Neuron (in vitro differentiated cells): ENCODE measurements around the gene RAD51B.

Experiments
- H2AFZ ChIP-seq: one replicate; pipeline ENCODE4 v1.6.1; 2013; ENCODE audit warnings: low read depth, mild to moderate bottlenecking, inconsistent platforms, low read length, moderate library complexity
- H3K27me3 ChIP-seq: one replicate; pipeline ENCODE4 v1.6.1; 2013; ENCODE audit warnings: low read length; ENCODE audit not compliant: insufficient read depth
- H3K36me3 ChIP-seq: one replicate; pipeline ENCODE4 v1.6.1; 2013; ENCODE audit warnings: low read length; ENCODE audit not compliant: insufficient read depth
- H3K4me1 ChIP-seq: one replicate; pipeline ENCODE4 v1.6.1; 2013; ENCODE audit warnings: low read length; ENCODE audit not compliant: insufficient read depth
- H3K4me3 ChIP-seq: 2 replicates; pipeline ENCODE4 v1.5.1; 2013; ENCODE audit warnings: mild to moderate bottlenecking, low read length, moderate library complexity
- H3K9me3 ChIP-seq: one replicate; pipeline ENCODE4 v1.6.1; 2013; ENCODE audit warnings: low read length

Gene RAD51B

DNA sequence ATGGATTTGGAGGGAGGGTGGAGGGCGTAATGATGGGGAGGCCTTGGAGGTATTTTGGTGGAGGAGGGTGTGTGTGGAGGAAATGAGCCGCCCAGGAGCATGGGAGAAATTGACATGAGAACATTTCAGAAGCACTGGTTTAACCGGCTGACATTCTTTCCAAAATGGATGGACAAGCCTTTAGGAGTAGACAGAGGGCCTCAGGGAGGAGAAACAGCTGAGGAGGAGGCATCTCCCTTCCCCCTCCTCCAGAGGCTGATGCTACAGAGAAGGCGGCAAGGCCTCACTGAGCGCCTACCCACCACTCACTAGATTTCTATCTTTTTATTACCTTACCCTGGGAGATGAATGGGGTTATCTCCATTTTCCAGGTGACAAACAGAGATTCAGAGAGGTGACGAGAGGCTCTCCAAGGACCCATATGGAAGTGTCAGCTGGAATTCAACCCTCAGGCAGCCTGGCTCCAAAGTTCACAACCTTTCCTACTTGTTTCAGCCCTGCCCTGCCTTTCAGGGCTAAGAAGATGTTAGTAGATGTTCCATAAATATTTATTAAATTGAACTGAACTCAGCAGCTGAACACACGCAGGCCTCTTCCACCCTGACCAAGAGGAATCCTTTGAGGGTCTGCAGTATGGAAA is 683.7 kb downstream of the RAD51B start:
- peaks cover 52% of the 10 kb centered on the region for H3K4me1 ChIP-seq
- no peak overlapping the region for H3K4me3 ChIP-seq
- H3K27me3 ChIP-seq: no peaks in the 10 kb centered on the region
- no peak overlapping the region for H2AFZ ChIP-seq
- no peaks in the 10 kb centered on the region for H3K36me3 ChIP-seq
- H3K9me3 ChIP-seq: no peaks in the 10 kb centered on the region

DNA sequence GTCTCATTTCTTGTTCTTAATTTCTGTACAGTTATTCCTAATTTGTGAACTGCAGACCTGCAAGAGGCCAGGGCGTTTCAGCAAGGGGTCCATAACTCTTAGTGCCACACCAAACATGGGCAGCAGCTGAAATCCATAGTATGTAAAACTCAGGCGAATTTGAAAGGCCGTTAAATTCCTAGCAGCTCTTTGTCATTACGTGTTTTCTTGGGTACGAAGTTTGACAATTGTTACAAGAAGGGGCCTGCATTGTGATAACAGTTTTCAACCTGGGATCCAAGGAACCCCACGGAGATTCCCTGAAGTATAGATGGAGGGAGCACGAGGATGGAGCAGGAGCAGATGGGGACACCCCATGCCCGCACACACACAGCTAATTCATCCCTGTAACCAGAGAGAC is 685.3 kb downstream of the RAD51B start:
- Histone ChIP-seq H3K4me3 (no peak overlapping the region), H3K27me3 (no peaks in the 10 kb centered on the region), H3K9me3 (no peaks in the 10 kb centered on the region), H2AFZ (no peak overlapping the region), H3K36me3 (no peaks in the 10 kb centered on the region), H3K4me1 (peaks cover 40% of the 10 kb centered on the region)

DNA sequence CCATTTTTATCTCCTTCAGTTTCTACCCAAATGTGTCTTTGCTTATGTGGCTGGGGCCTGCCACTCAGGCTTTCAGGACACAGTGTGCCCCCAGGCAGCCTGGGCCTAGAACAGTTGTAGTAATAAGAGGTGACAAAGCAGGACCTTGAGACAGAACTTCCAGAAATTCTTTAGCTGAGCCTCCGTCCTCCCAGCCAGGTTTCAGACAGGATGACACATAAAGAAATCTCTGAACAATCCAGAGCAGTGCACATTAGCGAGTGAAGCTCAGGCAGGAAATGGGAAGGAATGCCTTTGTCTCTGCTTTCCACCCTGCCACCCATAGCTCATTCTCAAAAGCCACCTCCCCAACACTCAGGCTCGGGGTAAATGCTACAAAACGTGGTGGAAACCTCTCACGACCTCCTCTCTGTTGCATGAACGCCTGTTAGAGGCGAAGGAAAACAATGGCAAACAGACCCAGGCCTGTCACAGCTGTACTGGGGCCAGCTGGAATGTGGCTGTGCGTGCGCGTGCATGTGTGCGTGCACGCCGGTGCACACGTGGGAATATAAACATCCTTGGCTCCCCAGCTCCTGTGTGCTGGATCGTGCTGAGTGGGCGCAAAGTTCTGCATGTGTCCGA is 686.6 kb downstream of the RAD51B start:
- Histone ChIP-seq H3K27me3 (no peaks in the 10 kb centered on the region), H3K9me3 (no peaks in the 10 kb centered on the region), H2AFZ (no peak overlapping the region), H3K4me3 (no peak overlapping the region), H3K4me1 (peaks cover 33% of the 10 kb centered on the region), H3K36me3 (no peaks in the 10 kb centered on the region)

DNA sequence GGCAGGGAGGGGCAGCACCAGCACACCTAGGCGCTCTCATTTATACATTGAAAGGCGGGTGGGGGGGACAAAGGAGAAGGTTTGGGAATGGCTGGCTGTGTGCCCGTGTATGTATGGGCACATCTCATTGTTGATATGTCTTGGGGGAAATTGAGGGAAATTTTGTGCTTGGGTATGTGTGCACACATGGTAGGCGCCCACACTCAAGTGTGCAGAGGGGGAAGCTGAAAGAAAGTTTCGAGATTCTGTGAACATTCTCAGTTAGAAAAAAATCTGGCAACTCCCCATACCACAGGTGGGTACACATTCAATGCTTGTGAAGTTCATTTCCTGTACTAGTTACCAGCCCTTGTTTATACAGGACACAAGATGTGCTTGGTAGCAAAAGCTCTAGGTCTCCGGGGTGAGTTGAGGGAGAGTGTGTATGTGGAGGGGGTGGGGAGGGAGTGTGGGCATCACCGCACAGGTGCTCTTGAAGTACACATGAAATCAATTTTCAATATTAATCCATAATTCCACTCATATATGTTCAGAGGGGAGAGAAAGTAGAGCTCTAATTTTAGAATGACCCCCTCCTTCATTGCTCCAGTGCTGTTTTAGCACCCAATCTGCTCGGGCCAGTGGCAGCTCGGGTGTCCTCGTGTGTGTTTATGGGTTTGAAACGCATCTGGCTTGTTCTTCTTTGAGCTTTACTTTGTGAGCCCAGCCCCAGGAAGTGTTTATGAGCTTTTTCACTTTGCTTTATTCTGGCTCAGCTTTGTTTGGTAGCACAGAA is 687.3 kb downstream of the RAD51B start:
- no peaks in the 10 kb centered on the region for H3K9me3 ChIP-seq
- no peaks in the 10 kb centered on the region for H3K36me3 ChIP-seq
- H3K4me3 ChIP-seq: no peak overlapping the region
- peaks cover 26% of the 10 kb centered on the region for H3K4me1 ChIP-seq
- H2AFZ ChIP-seq: no peak overlapping the region
- no peaks in the 10 kb centered on the region for H3K27me3 ChIP-seq

DNA sequence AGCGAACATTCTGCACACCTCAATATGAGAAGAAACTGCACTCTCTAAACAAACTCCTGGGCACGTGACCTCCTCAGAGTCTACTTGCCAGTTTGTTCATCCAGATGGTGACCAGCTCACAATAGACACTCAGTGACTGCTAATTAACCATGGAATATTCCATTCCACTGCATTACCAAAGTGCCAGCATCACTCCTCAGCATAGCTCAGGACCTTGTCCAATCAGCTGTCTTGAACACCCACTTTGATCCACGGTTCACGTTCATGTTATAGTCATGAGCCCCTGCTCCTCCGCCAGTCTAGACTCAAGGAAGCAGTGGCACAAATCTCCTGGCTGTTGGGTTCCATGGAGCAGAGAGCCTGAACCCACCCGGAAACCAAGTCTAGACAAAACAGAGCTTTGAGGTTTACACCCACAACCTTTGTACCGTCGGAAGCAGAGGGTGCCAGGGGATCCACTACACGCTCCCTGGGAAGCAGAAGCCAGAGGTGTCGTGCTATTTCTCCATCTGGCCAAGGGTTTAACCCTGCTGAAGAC is 688.0 kb downstream of the RAD51B start:
- no peak overlapping the region for H2AFZ ChIP-seq
- H3K9me3 ChIP-seq: no peaks in the 10 kb centered on the region
- H3K4me1 ChIP-seq: peaks cover 18% of the 10 kb centered on the region
- H3K4me3 ChIP-seq: no peak overlapping the region
- no peaks in the 10 kb centered on the region for H3K27me3 ChIP-seq
- H3K36me3 ChIP-seq: no peaks in the 10 kb centered on the region

DNA sequence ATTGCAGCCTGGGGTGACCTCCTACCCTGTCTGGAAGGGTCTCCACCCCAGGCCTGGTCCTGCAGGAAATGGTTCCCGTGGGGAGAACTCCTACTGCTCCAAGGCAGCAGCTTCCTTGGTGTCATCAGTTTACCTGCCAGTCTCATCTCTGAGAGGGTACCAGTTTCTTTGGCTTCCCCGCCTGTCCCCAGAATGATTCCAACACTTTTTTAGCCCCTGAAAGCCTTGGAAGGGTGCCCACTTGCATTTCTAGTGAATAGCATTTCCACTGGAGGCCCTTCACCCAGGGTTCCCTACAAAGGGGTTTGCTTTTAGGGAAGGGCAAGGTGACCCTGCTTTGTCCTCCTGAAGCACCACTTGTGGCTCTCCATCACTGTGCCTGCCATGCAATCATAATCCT is 689.0 kb downstream of the RAD51B start:
- Histone ChIP-seq H3K4me1 (peaks cover 11% of the 10 kb centered on the region), H2AFZ (no peak overlapping the region), H3K36me3 (no peaks in the 10 kb centered on the region), H3K9me3 (no peaks in the 10 kb centered on the region), H3K4me3 (no peak overlapping the region), H3K27me3 (no peaks in the 10 kb centered on the region)

DNA sequence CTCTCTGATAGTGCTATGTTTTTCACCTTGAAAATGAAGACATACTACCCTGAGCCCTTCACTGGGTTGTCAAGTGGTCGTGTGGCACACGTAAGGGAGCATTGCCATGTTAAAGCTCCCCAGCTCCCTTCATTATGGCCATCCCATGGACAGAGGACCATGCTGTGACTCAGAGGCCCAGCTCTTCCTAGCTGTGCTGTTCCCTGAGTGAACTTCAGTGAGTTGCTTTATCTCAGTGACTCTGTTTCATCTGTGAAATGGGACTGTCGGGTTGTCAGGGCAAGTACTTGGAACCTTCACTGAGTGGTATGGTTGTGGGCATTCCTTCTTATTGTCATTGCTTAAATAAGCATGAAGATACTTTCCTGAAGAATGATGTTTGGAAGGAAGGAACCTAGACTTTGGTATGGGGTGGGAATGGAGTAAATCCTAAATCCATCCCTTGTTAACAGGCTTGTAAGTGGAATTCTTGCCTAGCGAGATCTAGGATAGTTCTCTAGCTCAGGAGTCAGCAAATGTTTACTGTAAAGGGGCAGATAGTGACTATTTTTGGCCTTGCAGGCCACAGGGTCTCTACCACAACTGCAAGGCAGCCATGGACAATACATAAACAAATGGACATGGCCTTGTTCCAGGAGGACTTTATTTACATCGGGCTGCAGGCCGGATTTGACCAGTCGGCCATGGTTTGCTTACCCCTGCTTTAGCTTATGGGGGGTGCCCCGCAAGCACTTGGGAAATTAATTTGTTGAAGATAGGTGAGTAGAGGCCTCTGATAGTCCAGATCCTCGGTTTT is 689.8 kb downstream of the RAD51B start:
- Histone ChIP-seq H3K27me3 (no peaks in the 10 kb centered on the region), H3K4me1 (peaks cover 11% of the 10 kb centered on the region), H2AFZ (no peak overlapping the region), H3K9me3 (no peaks in the 10 kb centered on the region), H3K4me3 (no peak overlapping the region), H3K36me3 (no peaks in the 10 kb centered on the region)

DNA sequence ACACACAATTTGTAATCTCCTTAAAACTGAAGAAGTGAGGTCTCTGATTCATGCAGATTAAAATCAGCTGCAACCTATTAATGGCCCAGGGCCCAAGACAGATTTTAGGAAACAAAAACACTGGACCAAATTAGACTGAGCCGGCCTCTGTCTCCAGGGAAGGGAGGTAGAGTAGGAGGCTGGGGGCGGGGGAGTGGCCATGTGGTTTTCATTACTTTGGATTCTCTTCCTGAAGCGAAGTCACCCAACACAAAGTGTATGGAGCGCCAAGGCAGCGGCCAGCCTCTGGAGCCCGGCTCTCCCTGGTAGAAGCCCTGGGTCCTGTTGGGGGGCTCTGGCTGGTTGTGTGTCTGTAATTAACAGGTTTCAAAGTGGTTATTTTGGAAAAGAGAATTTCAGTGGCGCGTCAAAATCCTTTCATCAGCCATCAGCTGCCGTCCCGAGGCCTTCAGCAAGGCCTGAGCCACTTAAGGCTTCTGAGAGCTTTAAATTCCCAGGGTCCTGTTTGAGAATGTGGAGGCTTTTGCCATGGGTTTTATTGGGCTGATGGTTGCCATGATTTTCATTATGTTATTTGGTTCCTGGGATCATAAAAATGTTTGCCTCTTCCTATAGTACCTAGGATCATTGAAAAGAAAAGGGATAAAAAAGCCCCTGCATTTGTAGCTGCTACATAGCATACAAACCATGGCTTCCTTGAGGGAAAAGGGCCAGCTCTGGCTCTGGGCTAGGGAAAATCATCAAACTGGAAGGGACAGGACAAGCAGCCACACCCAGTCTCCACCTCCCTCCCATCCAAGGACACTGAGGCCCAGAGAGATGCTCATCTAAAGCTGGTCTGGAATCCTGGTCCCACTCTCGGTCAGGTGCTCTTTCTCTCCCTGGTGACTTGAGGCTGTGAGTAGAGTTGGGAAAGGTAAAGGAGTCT is 690.9 kb downstream of the RAD51B start:
- peaks cover 11% of the 10 kb centered on the region for H3K4me1 ChIP-seq
- H3K36me3 ChIP-seq: no peaks in the 10 kb centered on the region
- no peak overlapping the region for H3K4me3 ChIP-seq
- H3K9me3 ChIP-seq: no peaks in the 10 kb centered on the region
- no peak overlapping the region for H2AFZ ChIP-seq
- no peaks in the 10 kb centered on the region for H3K27me3 ChIP-seq

DNA sequence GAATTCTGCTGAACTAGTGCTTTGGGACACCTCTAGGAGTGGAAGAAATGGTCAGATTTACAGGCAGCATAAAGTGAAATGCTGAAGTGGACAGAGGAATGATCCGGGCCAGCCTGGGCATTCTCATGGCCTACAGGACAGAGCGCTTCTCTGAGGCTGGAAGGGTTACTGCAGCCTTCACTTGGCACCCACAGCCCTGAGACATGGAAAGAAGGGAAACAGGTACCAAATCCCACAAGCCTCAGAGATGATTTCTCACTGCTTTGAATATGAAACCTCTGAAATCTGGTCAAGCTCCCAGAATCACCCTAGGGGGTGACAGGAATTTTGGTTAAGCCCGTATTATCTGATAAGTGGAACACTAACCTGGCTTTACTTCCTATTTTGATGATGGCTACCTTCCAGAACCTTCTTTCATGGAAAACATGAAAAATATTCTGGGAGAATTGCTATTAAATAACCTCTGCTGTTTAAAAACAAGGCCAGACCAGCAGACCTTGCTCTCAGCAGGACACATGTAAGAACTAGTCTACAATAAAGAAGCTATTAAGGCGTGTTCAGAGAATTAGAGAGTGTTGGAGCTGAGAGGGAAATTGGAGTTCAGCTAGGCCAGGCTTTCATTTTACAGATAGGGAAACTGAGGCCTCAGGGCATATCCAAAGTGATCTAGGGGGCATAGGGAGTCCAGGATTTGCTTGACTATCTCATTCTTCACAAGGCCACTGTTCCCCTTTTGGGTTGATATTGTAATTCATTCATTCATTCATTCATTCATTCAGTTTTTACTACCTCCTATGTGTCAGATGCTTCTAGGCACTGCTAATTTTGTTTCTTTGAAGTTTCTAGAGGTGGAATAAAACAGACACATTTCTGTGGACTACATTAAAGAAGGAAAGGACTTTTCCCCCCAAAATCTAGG is 691.8 kb downstream of the RAD51B start:
- no peaks in the 10 kb centered on the region for H3K9me3 ChIP-seq
- no peaks in the 10 kb centered on the region for H3K27me3 ChIP-seq
- H3K4me1 ChIP-seq: peaks cover 3% of the 10 kb centered on the region

DNA sequence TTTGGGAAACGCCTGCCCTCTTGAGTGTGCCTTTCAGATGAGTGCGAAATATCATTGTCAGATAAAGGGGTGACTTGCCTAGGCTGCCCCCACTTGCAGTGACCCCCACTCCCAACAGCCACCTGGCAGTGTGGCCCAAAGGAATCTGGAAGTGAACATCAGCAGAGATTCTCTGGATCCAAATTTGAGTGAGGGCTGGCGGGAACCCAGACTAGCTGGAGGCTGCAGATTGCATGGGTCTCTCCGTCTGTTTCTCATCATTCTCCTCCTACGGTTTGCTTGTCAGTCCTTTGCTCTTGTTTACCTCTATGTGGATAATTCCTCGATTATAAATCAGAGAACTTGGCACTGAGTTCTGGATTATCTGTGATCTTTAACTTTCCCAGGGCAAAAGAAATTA is 692.5 kb downstream of the RAD51B start:
- no peaks in the 10 kb centered on the region for H3K36me3 ChIP-seq
- no peaks in the 10 kb centered on the region for H3K4me1 ChIP-seq
- H3K4me3 ChIP-seq: no peak overlapping the region
- H2AFZ ChIP-seq: no peak overlapping the region
- no peaks in the 10 kb centered on the region for H3K9me3 ChIP-seq
- no peaks in the 10 kb centered on the region for H3K27me3 ChIP-seq

More for the DNA sequence above, 691.8 kb downstream of the RAD51B start:
- Histone ChIP-seq H2AFZ (no peak overlapping the region), H3K4me3 (no peak overlapping the region), H3K36me3 (no peaks in the 10 kb centered on the region)

DNA sequence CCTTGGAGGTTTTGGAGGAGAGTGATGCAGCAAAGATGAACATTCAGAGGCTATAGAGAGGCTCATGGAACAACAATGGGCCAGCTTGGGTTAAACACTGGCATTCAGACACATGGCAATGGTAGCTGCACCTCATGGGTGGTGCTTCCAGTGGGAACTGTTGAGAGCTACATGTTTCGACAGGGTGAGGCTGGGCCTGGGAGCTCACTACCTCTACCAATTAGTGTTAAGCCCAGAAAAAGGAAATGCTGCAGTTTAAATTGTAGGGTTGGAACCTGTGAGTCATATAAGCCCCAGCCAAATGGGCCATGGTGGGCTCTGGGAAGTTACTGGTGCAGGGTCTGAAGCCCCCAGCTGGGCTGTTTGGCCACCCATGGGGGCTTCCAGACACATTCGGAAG is 693.6 kb downstream of the RAD51B start:
- H3K4me1 ChIP-seq: no peaks in the 10 kb centered on the region
- no peaks in the 10 kb centered on the region for H3K27me3 ChIP-seq

More for the DNA sequence above, 693.6 kb downstream of the RAD51B start:
- Histone ChIP-seq H2AFZ (no peak overlapping the region), H3K9me3 (no peaks in the 10 kb centered on the region), H3K36me3 (no peaks in the 10 kb centered on the region), H3K4me3 (no peak overlapping the region)
